Osteoblast (primary cell): ENCODE results near the gene SRP68. TPM values are rescaled to one million over a fixed set of nuclear protein-coding genes. Genes with fewer than 3 reads are reported as not detected.

Source experiments
- DNase-seq: peaks from one replicate; pipeline ENCODE4 v3.0.0; 2011; ENCODE audit warnings: low spot score, mixed read lengths; ENCODE audit not compliant: insufficient read length; ENCODE audit errors: missing footprints
- H2AFZ ChIP-seq: 2 replicates; pipeline ENCODE4 v1.6.0; 2011; ENCODE audit warnings: mild to moderate bottlenecking, low read length
- H3K27ac ChIP-seq: 2 replicates; pipeline ENCODE4 v1.5.1; 2011; ENCODE audit warnings: mild to moderate bottlenecking, low read depth, low read length, moderate library complexity
- H3K27me3 ChIP-seq: 2 replicates; pipeline ENCODE4 v1.6.0; 2012; ENCODE audit warnings: mild to moderate bottlenecking, control low read depth, inconsistent platforms, low read length, moderate library complexity; ENCODE audit not compliant: insufficient read depth
- H3K36me3 ChIP-seq: 2 replicates; pipeline ENCODE4 v1.5.1; 2011; ENCODE audit warnings: mild to moderate bottlenecking, low read length, control low read depth, moderate library complexity; ENCODE audit not compliant: insufficient read depth
- H3K4me1 ChIP-seq: 2 replicates; pipeline ENCODE4 v1.5.1; 2011; ENCODE audit warnings: mild to moderate bottlenecking, low read length, control low read depth, moderate library complexity; ENCODE audit not compliant: insufficient read depth
- H3K4me2 ChIP-seq: 2 replicates; pipeline ENCODE4 v1.6.0; 2011; ENCODE audit warnings: mild to moderate bottlenecking, low read length; ENCODE audit not compliant: insufficient read depth
- H3K4me3 ChIP-seq: fragments of 200-600 bp; sonication (generic); 3 replicates; pipeline ENCODE4 v1.5.1; 2012; ENCODE audit warnings: mild to moderate bottlenecking, low read length, inconsistent platforms; ENCODE audit not compliant: insufficient read depth
- H3K79me2 ChIP-seq: 2 replicates; pipeline ENCODE4 v1.6.0; 2012; ENCODE audit warnings: mild to moderate bottlenecking, low read length, control low read depth, inconsistent platforms; ENCODE audit not compliant: insufficient read depth
- H3K9me3 ChIP-seq: 2 replicates; pipeline ENCODE4 v1.5.1; 2011; ENCODE audit warnings: low read depth, low read length, control low read depth
- H4K20me1 ChIP-seq: 2 replicates; pipeline ENCODE4 v1.6.0; 2012; ENCODE audit warnings: mild to moderate bottlenecking, low read length, control low read depth; ENCODE audit not compliant: insufficient read depth
- CTCF ChIP-seq: IDR thresholded peaks from 2 replicates; pipeline ENCODE4 v1.5.1; 2011; ENCODE audit warnings: mild to moderate bottlenecking, low read depth, low read length, moderate library complexity; ENCODE audit errors: extremely low read depth
- total RNA-seq: library from RNA; depleted of rRNA; stranded (reverse); fragments of >200 nt; gene quantifications from 2 replicates; pipeline ENCODE4 v1.2.3, GENCODE V29; 2012

The SRP68 gene
- total RNA-seq, 1 donor = 25.3 TPM

- Histone ChIP-seq H2AFZ (no peak overlapping the region), H3K4me1 (no peaks in the 10 kb centered on the region), H4K20me1 (peaks cover 10% of the 10 kb centered on the region), H3K27ac (no peak overlapping the region), H3K9me3 (no peaks in the 10 kb centered on the region), H3K27me3 (no peaks in the 10 kb centered on the region), H3K4me3 (no peak overlapping the region), H3K4me2 (no peak overlapping the region), H3K79me2 (peaks cover 8% of the 10 kb centered on the region), H3K36me3 (peaks cover 61% of the 10 kb centered on the region)
- no peak for TF ChIP-seq CTCF
- DNase-seq = peak; percentile 35
Measured at GRCh38 chr17:76087531-76087930, 15.2 kb upstream of the SRP68 start.

- Histone ChIP-seq H3K4me3 (no peak overlapping the region), H3K79me2 (peaks cover 4% of the 10 kb centered on the region), H3K9me3 (no peaks in the 10 kb centered on the region), H3K27me3 (no peaks in the 10 kb centered on the region), H3K4me1 (no peaks in the 10 kb centered on the region), H3K27ac (no peak overlapping the region), H3K4me2 (no peak overlapping the region), H4K20me1 (peaks cover 7% of the 10 kb centered on the region), H3K36me3 (peaks cover 54% of the 10 kb centered on the region), H2AFZ (no peak overlapping the region)
- no peak for TF ChIP-seq CTCF
- peak; percentile 15 for DNase-seq
Measured at GRCh38 chr17:76086384-76086783, 14.1 kb upstream of the SRP68 start.

DNA sequence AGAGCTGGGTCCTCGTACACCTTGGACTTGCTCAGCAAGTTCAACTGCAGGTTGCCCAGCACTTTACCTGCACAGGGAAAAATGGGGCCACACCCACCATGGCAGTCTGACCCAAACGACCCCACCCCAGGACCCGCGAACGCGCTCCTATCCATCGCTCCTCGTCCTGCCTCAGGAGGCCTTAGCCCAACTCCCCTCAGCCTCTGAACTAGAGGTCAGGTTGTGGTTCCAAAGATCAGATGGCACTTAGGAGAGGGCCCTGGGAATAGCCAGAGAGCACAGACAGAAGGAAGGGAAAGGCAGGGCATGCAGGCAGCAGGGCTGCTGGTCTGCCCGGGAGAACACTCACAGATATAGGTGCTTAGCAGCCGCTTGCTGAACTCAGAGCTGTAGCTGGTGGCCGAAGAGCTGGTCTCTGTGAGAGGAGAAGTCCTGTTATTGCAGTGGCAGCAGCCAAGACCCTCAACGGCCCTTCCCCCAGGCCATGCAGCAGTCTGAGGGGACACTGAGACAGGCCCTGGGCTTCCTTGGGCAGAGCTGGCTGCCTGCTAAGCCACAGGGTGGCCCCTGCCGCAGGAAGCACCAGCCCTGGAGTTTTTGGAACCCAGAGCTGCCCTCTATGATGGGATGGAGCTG, 13.5 kb upstream of the SRP68 start:
- Histone ChIP-seq H2AFZ (no peak overlapping the region), H3K4me3 (no peak overlapping the region), H3K4me2 (no peak overlapping the region), H3K9me3 (no peaks in the 10 kb centered on the region), H3K4me1 (no peaks in the 10 kb centered on the region), H4K20me1 (peaks cover 7% of the 10 kb centered on the region), H3K79me2 (no peaks in the 10 kb centered on the region), H3K27ac (no peak overlapping the region), H3K36me3 (peaks cover 54% of the 10 kb centered on the region), H3K27me3 (no peaks in the 10 kb centered on the region)
- peak; percentile 72 for DNase-seq
- no peak for TF ChIP-seq CTCF

DNA sequence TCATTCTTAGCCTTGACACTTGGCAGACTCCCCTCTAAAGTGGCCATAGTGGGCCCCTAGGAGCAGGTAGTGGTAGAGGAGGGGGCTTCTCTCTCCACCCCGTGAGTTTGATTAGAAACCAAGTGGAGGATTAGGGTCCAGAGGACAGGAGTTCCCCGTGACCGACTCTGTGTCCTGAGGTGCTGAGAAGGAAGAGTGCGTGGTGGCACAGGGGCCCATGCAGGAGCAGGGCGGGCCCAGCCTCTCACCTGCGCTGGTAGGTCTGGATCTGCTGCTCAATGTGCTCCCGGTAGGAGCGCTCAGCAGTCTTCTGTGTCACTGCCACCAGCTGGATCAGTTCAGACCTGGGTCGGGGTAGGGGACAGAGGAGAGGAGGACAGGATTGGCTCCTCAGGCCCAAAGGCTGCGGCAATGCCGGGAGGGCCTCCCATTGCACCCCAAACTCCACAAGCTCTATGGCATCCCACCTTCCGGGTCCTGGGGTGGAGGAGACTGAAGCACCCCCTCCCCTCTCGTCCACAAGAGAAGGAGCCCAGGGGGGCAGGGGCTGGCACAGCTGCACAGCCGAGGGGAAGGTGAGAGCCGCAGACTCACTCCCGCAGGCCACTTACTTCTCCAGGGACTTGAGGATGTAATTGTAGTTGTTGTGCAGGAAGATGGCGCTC, 12.9 kb upstream of the SRP68 start:
- no peaks in the 10 kb centered on the region for H3K4me1 ChIP-seq
- TF ChIP-seq CTCF = no peak
- no peaks in the 10 kb centered on the region for H3K9me3 ChIP-seq
- no peak overlapping the region for H3K4me2 ChIP-seq
- peaks cover 5% of the 10 kb centered on the region for H4K20me1 ChIP-seq
- H3K36me3 ChIP-seq = peaks cover 54% of the 10 kb centered on the region
- no peaks in the 10 kb centered on the region for H3K79me2 ChIP-seq
- no peak overlapping the region for H3K4me3 ChIP-seq
- peak; percentile 84 for DNase-seq
- H2AFZ ChIP-seq = no peak overlapping the region
- no peak overlapping the region for H3K27ac ChIP-seq
- H3K27me3 ChIP-seq = no peaks in the 10 kb centered on the region
